Measurements from ENCODE around the gene RAB3C.

The RAB3C gene

DNA sequence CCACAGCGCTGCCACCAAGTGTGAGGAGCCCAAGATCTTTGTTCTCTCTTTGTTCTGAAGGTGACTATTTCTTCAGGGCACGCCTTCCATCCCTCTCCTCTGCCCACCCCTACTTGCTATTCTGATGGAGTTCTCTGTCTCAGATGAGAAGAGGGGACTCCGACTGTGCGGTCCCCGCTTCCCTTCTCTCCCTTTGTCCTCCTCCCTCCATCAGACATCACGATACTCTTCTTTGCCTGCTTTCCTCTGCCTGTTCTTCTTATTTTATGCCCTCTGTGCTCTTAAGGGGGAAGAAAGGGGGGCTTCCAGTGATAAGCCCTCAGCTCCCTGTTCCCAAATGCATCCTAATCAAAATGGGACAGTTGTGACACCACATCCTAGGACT lies 307.8 kb downstream of the RAB3C start:
- no peak for DNase-seq (ENCODE audit: low read depth)
- no peak overlapping the region for H3K4me3 ChIP-seq (ENCODE audit: low read depth, low read length)
- TF ChIP-seq, protein P1, sequence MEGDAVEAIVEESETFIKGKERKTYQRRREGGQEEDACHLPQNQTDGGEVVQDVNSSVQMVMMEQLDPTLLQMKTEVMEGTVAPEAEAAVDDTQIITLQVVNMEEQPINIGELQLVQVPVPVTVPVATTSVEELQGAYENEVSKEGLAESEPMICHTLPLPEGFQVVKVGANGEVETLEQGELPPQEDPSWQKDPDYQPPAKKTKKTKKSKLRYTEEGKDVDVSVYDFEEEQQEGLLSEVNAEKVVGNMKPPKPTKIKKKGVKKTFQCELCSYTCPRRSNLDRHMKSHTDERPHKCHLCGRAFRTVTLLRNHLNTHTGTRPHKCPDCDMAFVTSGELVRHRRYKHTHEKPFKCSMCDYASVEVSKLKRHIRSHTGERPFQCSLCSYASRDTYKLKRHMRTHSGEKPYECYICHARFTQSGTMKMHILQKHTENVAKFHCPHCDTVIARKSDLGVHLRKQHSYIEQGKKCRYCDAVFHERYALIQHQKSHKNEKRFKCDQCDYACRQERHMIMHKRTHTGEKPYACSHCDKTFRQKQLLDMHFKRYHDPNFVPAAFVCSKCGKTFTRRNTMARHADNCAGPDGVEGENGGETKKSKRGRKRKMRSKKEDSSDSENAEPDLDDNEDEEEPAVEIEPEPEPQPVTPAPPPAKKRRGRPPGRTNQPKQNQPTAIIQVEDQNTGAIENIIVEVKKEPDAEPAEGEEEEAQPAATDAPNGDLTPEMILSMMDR (IDR thresholded peaks at IDR 0.05; ENCODE audit: control insufficient read depth, extremely low read depth, insufficient read depth): no peak

DNA sequence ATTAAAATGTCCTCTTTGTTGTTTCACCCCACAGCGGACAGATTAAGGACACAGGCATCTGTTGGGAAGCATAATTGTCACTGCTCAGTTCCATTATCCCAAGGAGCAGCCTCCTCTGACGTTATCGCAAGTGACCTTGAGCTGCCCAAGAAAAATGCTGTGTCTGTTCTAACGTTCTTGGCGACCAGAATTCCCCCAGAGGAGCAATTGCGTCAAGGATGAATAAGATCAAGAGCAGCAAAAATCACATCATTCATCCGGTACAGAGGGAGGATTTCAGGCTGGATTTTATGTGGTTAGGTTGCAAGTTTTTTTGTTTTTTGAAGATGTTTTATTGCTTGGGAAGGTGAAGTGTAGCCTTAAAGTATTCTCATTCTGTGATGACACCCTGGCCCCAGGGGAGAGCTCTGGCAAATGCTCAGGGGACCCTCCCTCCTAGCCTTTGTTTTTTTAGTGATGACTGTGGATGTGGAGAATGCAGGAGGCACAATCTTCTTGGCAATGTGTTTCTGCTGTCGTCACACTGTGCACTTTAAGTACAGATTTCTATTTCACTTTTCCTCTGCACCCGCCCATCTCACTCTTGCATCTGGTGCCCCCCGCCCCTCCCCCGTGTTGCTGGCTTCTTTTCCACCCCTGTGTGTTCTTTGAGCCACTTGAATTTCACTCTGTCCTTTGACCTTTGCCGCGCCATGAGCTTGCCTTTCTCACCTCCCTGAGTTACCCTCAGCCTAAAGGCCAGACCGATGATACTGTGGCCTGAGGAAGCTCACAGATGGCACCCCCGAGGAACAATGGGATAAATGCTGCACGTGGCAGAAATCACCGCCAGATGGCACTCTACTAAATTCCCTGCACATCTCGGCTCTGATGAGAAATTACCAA lies 308.5 kb downstream of the RAB3C start:
- TF ChIP-seq, protein P1 (IDR thresholded peaks at IDR 0.05; ENCODE audit: control insufficient read depth, extremely low read depth, insufficient read depth): peak; percentile 91
- H3K4me3 ChIP-seq (ENCODE audit: low read depth, low read length): no peak overlapping the region
- DNase-seq (ENCODE audit: low read depth): peak; percentile 40

DNA sequence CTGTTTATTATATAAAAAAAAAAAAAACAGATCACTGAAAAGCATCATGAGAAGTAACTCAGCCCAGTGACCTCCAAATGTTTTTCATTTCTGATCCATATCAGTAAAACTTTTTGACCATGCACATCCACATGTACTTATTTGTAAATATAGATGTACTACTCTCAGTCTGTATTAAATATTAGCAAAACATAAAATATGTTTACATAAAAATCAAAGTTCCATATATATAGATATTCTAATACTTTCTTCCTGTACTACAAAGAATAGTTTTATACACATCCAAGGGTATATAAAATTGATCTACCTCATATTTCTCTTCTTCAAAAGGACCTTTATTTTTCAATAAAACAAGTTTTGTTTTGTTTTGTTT lies 309.1 kb downstream of the RAB3C start:
- no peak overlapping the region for H3K4me3 ChIP-seq (ENCODE audit: low read depth, low read length)

DNA sequence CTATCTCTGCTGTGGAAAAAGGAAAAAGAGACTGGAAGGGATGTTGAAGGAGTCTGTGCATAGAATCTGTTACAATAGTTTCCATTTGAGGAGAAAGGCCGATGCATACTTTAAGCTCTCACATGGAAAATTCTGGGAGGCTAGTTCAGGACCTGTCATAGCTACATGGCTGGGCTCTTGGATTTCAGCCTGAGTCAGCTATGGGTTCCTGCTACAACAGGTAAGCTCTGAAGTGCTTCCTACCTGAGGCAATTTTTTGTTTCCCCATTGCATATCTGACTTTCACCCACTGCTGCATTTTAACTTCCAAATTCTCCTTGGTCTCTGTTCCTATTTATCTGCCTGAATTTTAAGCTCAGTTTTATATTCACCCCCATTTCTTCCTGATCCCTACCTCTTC lies 310.7 kb downstream of the RAB3C start:
- DNase-seq (ENCODE audit: low read depth): no peak
- H3K4me3 ChIP-seq (ENCODE audit: low read depth, low read length): no peak overlapping the region
- TF ChIP-seq, protein P1 (IDR thresholded peaks at IDR 0.05; ENCODE audit: control insufficient read depth, extremely low read depth, insufficient read depth): no peak

More for the DNA sequence above, 309.1 kb downstream of the RAB3C start:
- DNase-seq (ENCODE audit: low read depth): no peak
- TF ChIP-seq, protein P1 (IDR thresholded peaks at IDR 0.05; ENCODE audit: control insufficient read depth, extremely low read depth, insufficient read depth): no peak

DNA sequence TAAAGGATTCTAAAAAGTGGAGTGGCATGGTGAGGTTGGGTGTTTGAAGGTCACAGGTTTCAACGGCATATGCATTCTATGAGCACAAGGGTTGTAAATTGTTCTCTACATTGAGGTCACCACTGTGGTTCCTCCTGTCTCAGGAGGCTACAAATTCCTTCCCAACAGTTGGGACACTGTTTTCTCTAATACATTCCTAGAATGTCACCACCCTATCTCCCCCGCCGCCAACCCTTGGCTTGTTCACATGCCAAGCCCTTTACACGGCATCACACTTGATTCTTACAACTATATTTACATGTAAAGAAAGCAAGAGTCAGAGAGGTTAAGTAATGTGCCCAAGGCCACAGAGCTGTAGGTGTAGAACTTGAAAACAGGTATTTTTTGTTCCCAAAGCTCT lies 315.1 kb downstream of the RAB3C start:
- TF ChIP-seq, protein P1 (IDR thresholded peaks at IDR 0.05; ENCODE audit: control insufficient read depth, extremely low read depth, insufficient read depth): no peak
- no peak for DNase-seq (ENCODE audit: low read depth)
- H3K4me3 ChIP-seq (ENCODE audit: low read depth, low read length): no peak overlapping the region

DNA sequence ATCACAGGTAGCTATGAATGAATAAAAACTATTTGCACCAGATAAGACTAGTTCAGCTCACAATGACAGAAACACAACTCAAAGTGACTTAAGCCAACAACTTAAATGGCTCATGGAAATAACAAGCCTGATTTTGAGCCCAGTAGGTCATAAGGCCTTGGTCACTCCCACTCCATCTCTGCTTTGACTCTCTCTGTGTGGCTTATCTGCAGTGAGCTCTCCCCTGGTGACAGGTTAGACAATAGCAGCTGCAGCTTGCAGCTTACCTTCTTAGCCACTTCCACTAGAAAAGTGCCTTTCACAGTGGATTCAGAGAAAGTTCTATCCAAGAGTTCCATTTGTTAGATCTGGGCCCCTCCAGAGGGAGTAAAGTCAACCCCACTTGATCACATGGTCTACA lies 315.7 kb downstream of the RAB3C start:
- TF ChIP-seq, protein P1 (IDR thresholded peaks at IDR 0.05; ENCODE audit: control insufficient read depth, extremely low read depth, insufficient read depth): no peak
- no peak for DNase-seq (ENCODE audit: low read depth)
- no peak overlapping the region for H3K4me3 ChIP-seq (ENCODE audit: low read depth, low read length)

DNA sequence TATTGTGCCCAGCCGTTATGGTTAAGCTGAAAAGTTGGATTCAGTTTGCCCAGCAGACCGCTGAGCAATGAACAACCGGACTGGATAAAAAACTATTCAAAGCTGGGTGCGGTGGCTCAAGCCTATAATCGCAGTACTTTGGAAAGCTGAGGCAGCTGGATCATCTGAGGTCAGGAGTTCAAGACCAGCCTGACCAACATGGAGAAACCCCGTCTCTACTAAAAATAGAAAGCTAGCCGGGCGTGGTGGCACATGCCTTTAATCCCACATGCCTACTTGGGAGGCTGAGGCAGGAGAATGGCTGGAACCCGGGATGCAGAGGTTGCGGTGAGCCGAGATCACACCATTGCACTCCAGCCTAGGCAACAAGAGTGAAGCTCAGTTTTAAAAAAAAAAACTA lies 318.4 kb downstream of the RAB3C start:
- TF ChIP-seq, protein P1 (IDR thresholded peaks at IDR 0.05; ENCODE audit: control insufficient read depth, extremely low read depth, insufficient read depth): no peak
- no peak for DNase-seq (ENCODE audit: low read depth)
- no peak overlapping the region for H3K4me3 ChIP-seq (ENCODE audit: low read depth, low read length)

Measured in LNCaP clone FGC (cell line).